Endothelial cell of umbilical vein (primary cell): Measurements from ENCODE around the gene SLC39A3. TPM values are rescaled to one million over a fixed set of nuclear protein-coding genes. Genes with fewer than 3 reads are reported as not detected.

Experiments used
- BruUV-seq: library from RNA; stranded (reverse); fragments of 400-500 nt; replicated peaks from 2 replicates; lab custom pipeline; 2021; lab: Mats Ljungman, UMichigan
- CTCF ChIA-PET: fragments of 300-600, 350-600 bp; sonication (Branson Sonifier 250); formaldehyde crosslinking; loops from one replicate; lab custom pipeline; 2021; ENCODE audit warnings: antibody characterized with exemption, inconsistent platforms; lab: Charles Lee
- POLR2A ChIA-PET: fragments of 300-600, 350-600 bp; sonication (Branson Sonifier 250); formaldehyde crosslinking; loops from one replicate; lab custom pipeline; 2021; ENCODE audit warnings: antibody characterized with exemption, inconsistent platforms; lab: Charles Lee
- DNase-seq: peaks from one replicate; pipeline ENCODE4 v3.0.0-alpha.2; 2011; ENCODE audit warnings: low read depth, low spot score
- FAIRE-seq: peaks from 2 replicates; lab custom pipeline; 2011; peaks lifted over from hg19 to GRCh38; lab: Jason Lieb, UNC
- H2AFZ ChIP-seq: 2 replicates; pipeline ENCODE4 v1.6.0; 2012; ENCODE audit warnings: low read depth, low read length, control low read depth, inconsistent platforms
- H3K27ac ChIP-seq: 2 replicates; pipeline ENCODE4 v1.5.1; 2011; ENCODE audit warnings: low read depth, mild to moderate bottlenecking, control low read depth, low read length, moderate library complexity; ENCODE audit not compliant: insufficient read depth
- H3K27me3 ChIP-seq, 2 experiments: 2 replicates each; pipeline versions ENCODE4 v1.6.0 to v1.6.1; 2011; ENCODE audit warnings: low read length in 2 of 2, mixed read lengths in 1 of 2; ENCODE audit not compliant: control insufficient read depth in 2 of 2, insufficient read depth in 2 of 2
- H3K36me3 ChIP-seq, 2 experiments: 2 replicates in 1 of 2; 3 replicates in 1 of 2; pipeline ENCODE4 v1.5.1; 2011; ENCODE audit warnings: low read length in 2 of 2, mild to moderate bottlenecking in 1 of 2, moderate library complexity in 1 of 2; ENCODE audit not compliant: control insufficient read depth in 2 of 2, insufficient read depth in 2 of 2; ENCODE audit errors: extremely low read depth in 1 of 2
- H3K4me1 ChIP-seq: 3 replicates; pipeline ENCODE4 v1.5.1; 2011; ENCODE audit warnings: mild to moderate bottlenecking, low read length; ENCODE audit not compliant: control insufficient read depth, insufficient read depth; ENCODE audit errors: extremely low read depth
- H3K4me2 ChIP-seq: 2 replicates; pipeline ENCODE4 v1.6.1; 2011; ENCODE audit warnings: low read length, control low read depth, mixed read lengths; ENCODE audit not compliant: insufficient read depth
- H3K4me3 ChIP-seq, 3 experiments: fragments of 200-600 bp in 1 of 3; sonication (generic), shearing (Covaris generic) in 1 of 3; replicated peaks in 1 of 3; 2 replicates each; pipeline ENCODE4 v1.5.1; 2011 to 2016; ENCODE audit warnings: control low read depth in 3 of 3, low read length in 3 of 3, mild to moderate bottlenecking in 2 of 3, inconsistent platforms in 1 of 3, low read depth in 1 of 3, moderate library complexity in 1 of 3; ENCODE audit not compliant: insufficient read depth in 1 of 3
- H3K79me2 ChIP-seq: 2 replicates; pipeline ENCODE4 v1.6.0; 2012; ENCODE audit warnings: low read length, inconsistent platforms; ENCODE audit not compliant: control insufficient read depth, insufficient read depth
- H3K9ac ChIP-seq: replicated peaks from 2 replicates; pipeline ENCODE3; 2011; ENCODE audit warnings: low read length, control low read depth; ENCODE audit not compliant: insufficient read depth; ENCODE audit errors: extremely low read depth
- H3K9me1 ChIP-seq: replicated peaks from 3 replicates; pipeline ENCODE4 v1.6.0; 2011; ENCODE audit warnings: mild to moderate bottlenecking, low read length; ENCODE audit not compliant: control insufficient read depth, insufficient read depth; ENCODE audit errors: extremely low read depth
- H3K9me3 ChIP-seq: replicated peaks from 2 replicates; pipeline ENCODE4 v1.5.1; 2012; ENCODE audit warnings: low read length, inconsistent platforms; ENCODE audit not compliant: control insufficient read depth, insufficient read depth
- H4K20me1 ChIP-seq: replicated peaks from 2 replicates; pipeline ENCODE3; 2011; ENCODE audit warnings: mild to moderate bottlenecking, low read length; ENCODE audit not compliant: control insufficient read depth, insufficient read depth; ENCODE audit errors: extremely low read depth
- CTCF ChIP-seq, 2 donors: IDR thresholded peaks; 1 replicate in 1 of 2; 2 replicates in 1 of 2; pipeline ENCODE4 v1.5.1; 2011; ENCODE audit warnings: low read length in 2 of 2, mild to moderate bottlenecking in 2 of 2, moderate library complexity in 2 of 2, control low read depth in 1 of 2, inconsistent platforms in 1 of 2, low read depth in 1 of 2; ENCODE audit not compliant: insufficient read depth in 1 of 2; ENCODE audit errors: extremely low read depth in 1 of 2
- EZH2 ChIP-seq: IDR thresholded peaks from 2 replicates; pipeline ENCODE4 v1.6.1; 2012; ENCODE audit warnings: borderline replicate concordance, low read depth, mild to moderate bottlenecking, moderate library complexity, low read length, inconsistent platforms; ENCODE audit not compliant: severe bottlenecking
- FOS ChIP-seq: IDR thresholded peaks from 2 replicates; pipeline ENCODE4 v1.6.1; 2011; ENCODE audit warnings: mild to moderate bottlenecking, low read length, moderate library complexity, borderline replicate concordance; ENCODE audit not compliant: insufficient read depth
- GATA2 ChIP-seq: IDR thresholded peaks from 2 replicates; pipeline ENCODE4 v1.7.0; 2011; ENCODE audit warnings: low read depth, mild to moderate bottlenecking, moderate library complexity, mixed read lengths, low read length; ENCODE audit not compliant: insufficient read length, insufficient read depth
- JUN ChIP-seq: IDR thresholded peaks from 2 replicates; pipeline ENCODE4 v1.6.1; 2011; ENCODE audit warnings: borderline replicate concordance, low read depth; ENCODE audit not compliant: insufficient read length, insufficient read depth
- MYC ChIP-seq: IDR thresholded peaks from one replicate; pipeline ENCODE4 v1.6.1; 2011; ENCODE audit warnings: mild to moderate bottlenecking, low read depth, low read length
- POLR2A ChIP-seq: IDR thresholded peaks from 2 replicates; pipeline ENCODE4 v1.6.1; 2012; ENCODE audit warnings: low read depth, mild to moderate bottlenecking, control low read depth, low read length
- POLR2AphosphoS5 ChIP-seq: IDR thresholded peaks from 2 replicates; pipeline ENCODE4 v1.6.1; 2012; ENCODE audit warnings: low read depth, mild to moderate bottlenecking, control low read depth, low read length, moderate library complexity; ENCODE audit not compliant: insufficient read depth
- dilution Hi-C: fragments of 300-500 bp; cut with MboI; formaldehyde crosslinking; loops from one replicate; pipeline ENCODE4 v1.15.0; 2019; ENCODE audit warnings: low sequenced_read_pairs; ENCODE audit not compliant: extremely low pct_ligation_motif_present
- intact Hi-C: fragments of 100-400 bp; cut with micrococcal nuclease; formaldehyde crosslinking; loops from one replicate; pipeline ENCODE4 v1.10.0; 2022
- polyA plus RNA-seq, 4 experiments: library from polyadenylated mRNA; depleted of rRNA in 3 of 4; stranded (reverse) in 3 of 4; unstranded in 1 of 4; fragments of >200 nt; gene quantifications; 2 replicates each; pipeline versions ENCODE4 v1.2.1 to v1.2.3, GENCODE V29; 2011 to 2012; ENCODE audit warnings: missing spikeins in 1 of 4
- total RNA-seq: library from RNA; stranded (reverse); gene quantifications from 2 replicates; pipeline ENCODE4 v1.2.3, GENCODE V29; 2021
- TF ChIP-seq, protein P1 (sequence below): IDR thresholded peaks from 2 replicates; pipeline ENCODE4 v1.6.1; 2011; ENCODE audit not compliant: insufficient read depth, insufficient read length

SLC39A3 gene
- total and polyA plus RNA-seq, 2 donors (not counting 3 experiments of a cell fraction or from before 2014, with no cell fraction given): 28.0 to 43.1 TPM

GRCh38 chr19:2717638-2718541 is 21.9 kb downstream of the SLC39A3 start:
- Histone ChIP-seq H3K9me1 (no peaks in the 10 kb centered on the region), H3K4me3 (no peak overlapping the region), H2AFZ (no peak overlapping the region), H3K4me1 (no peaks in the 10 kb centered on the region), H3K4me2 (no peak overlapping the region), H3K9ac (no peak overlapping the region), H3K79me2 (no peaks in the 10 kb centered on the region), H4K20me1 (no peaks in the 10 kb centered on the region), H3K27ac (no peak overlapping the region), H3K9me3 (no peaks in the 10 kb centered on the region), H3K36me3 (no peaks in the 10 kb centered on the region), H3K27me3 (peaks cover 14 to 23% of the 10 kb centered on the region in 2 experiments)
- ChIA-PET CTCF (interaction anchor here (0.8 kb wide), 1 partner anchor 69 kb away, joined by 3 read pairs; no protein-coding TSS in a partner anchor), POLR2A (no interaction called here)
- intact Hi-C loops: no loop called here
- FAIRE-seq (no peak), DNase-seq (no peak)
- no peak for TF ChIP-seq GATA2
- no peak for TF ChIP-seq FOS
- no peak for TF ChIP-seq POLR2A
- TF ChIP-seq CTCF (IDR thresholded peaks at IDR 0.05; ENCODE audit: extremely low read depth in 1 of 2, insufficient read depth in 1 of 2, low read depth in 1 of 2, low read length in 2 of 2): no peak
- TF ChIP-seq POLR2AphosphoS5: no peak
- TF ChIP-seq EZH2: no peak
- no peak for TF ChIP-seq JUN
- TF ChIP-seq MYC: no peak
- TF ChIP-seq, protein P1, sequence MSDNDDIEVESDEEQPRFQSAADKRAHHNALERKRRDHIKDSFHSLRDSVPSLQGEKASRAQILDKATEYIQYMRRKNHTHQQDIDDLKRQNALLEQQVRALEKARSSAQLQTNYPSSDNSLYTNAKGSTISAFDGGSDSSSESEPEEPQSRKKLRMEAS: no peak
- no TSS peak for BruUV-seq
- dilution Hi-C loops: no loop called here
